ENCODE data around the gene MTSS2.

DNA sequence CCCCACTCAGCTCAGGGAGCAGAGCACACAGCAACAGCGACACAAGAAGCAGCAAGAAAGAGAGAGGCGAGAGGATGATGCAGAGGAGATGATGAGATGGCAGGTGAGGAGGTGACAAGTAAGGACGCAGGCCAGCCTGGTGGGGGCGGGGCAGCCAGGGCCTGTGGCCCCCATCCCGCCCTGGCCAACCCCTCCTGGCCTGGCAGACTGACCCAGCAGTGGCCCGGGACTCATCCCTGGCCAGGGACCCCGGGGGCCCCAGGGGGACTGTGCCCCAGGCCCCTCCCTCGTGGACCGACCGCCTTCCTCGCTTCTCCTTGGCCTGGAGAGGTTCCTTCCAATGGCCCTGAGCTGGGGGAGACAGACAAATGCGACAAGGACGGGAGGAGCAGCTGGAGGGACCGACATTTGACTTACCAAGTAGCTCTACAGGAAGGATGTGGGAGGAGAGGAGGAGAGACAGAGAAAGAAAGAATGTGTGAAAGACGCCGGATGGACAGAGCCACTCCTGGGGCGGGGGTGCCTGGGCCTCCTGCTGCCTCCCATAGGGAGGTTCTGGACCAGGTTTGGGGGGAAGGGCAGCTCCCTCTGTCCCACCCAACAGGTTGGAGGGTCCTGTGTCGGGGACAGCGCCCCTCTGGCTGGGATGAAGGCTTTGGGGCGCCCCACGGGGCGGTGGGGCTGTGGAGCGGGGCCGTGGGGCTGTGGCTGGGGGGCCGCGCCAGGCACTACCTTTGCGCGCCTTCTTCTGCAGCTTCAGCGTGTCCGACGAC is 6.8 kb downstream of the MTSS2 start:
- TF ChIP-seq YY1 (IDR thresholded peaks at IDR 0.05; ENCODE audit: insufficient read depth, insufficient read length): no peak
- TF ChIP-seq ZNF274 (IDR thresholded peaks at IDR 0.05; ENCODE audit: low read depth, low read length): no peak
- TF ChIP-seq SUZ12 (IDR thresholded peaks at IDR 0.05; ENCODE audit: extremely low read depth, insufficient read depth, insufficient read length): no peak
